HG03196 (cell line): ENCODE measurements around the gene ILKAP.
A peak's percentile ranks its signal among the peaks of the same experiment; 100 is the strongest.

Source experiments
- ATAC-seq: cut with Tn5 transposase; IDR thresholded peaks from one replicate; pipeline ENCODE4 v1.9.1; 2021; ENCODE audit not compliant: unreplicated experiment

The ILKAP gene

GRCh38 chr2:238203094-238203972 lies at the start of gene ILKAP:
ILKAP (minus strand) TSS chr2:238203695; CDS start chr2:238203553, 142 bp downstream.
- ATAC-seq, result peak; percentile 95

GRCh38 chr2:238252766-238253630 lies 49.5 kb upstream of the ILKAP start:
- ATAC-seq, result no peak

GRCh38 chr2:238251986-238252385 lies 48.5 kb upstream of the ILKAP start:
- no peak for ATAC-seq

GRCh38 chr2:238251331-238251730 lies 47.8 kb upstream of the ILKAP start:
- ATAC-seq, result no peak

GRCh38 chr2:238250896-238251295 lies 47.4 kb upstream of the ILKAP start:
- ATAC-seq, result no peak

GRCh38 chr2:238247841-238248453 lies 44.5 kb upstream of the ILKAP start:
- ATAC-seq, result no peak

GRCh38 chr2:238247002-238247822 lies 43.7 kb upstream of the ILKAP start:
- no peak for ATAC-seq

GRCh38 chr2:238244151-238244550 lies 40.7 kb upstream of the ILKAP start:
- no peak for ATAC-seq

- no peak for ATAC-seq
Observed at GRCh38 chr2:238243496-238244076, 40.1 kb upstream of the ILKAP start.

- no peak for ATAC-seq
Observed at GRCh38 chr2:238242731-238243495, 39.4 kb upstream of the ILKAP start.

GRCh38 chr2:238241970-238242369 lies 38.5 kb upstream of the ILKAP start:
- no peak for ATAC-seq

GRCh38 chr2:238240757-238241711 lies 37.5 kb upstream of the ILKAP start:
- ATAC-seq, result no peak

- ATAC-seq, result peak; percentile 84
Observed at GRCh38 chr2:238239863-238240756, 36.6 kb upstream of the ILKAP start, which contains the start of gene HES6. HES6 (minus strand) TSS chr2:238240038; CDS start chr2:238239905, 133 bp downstream.

GRCh38 chr2:238239543-238239862 lies 36.0 kb upstream of the ILKAP start:
- no peak for ATAC-seq

GRCh38 chr2:238238766-238239542 lies 35.5 kb upstream of the ILKAP start:
- no peak for ATAC-seq

- ATAC-seq, result no peak
Observed at GRCh38 chr2:238238311-238238765, 34.8 kb upstream of the ILKAP start.
